CD4-positive, alpha-beta T cell treated with Interleukin-2 at 100 ng/mL for 4 hours (primary cell): Measurements from ENCODE around the gene XRN1.
"Not testable (repeated sequence)": the region's sequence is repeated elsewhere in the genome, so short reads cannot be mapped to it uniquely, and the experiment has no call there.

Experiments
- DNase-seq: peaks from one replicate; pipeline ENCODE4 v3.0.0-alpha.2; 2020; ENCODE audit warnings: low spot score

XRN1 gene

DNA sequence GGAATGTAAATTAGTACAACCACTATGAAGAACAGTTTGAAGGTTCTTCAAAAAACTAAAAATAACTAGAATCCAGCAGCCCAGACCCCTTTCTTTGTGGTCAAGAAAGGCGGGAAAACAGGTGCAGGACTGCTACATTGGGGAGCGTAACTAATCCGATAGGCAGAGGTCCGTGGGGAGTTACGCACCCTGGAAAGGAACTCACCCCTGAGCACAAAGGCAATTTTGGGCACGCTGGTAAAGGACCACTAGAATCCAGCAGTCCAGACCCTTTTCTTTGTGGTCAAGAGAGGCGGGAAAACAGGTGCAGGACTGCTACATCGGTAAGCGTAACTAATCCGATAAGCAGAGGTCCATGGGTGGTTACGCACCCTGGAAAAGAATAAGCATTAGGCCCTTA, 9.7 kb downstream of the XRN1 start:
- not testable (repeated sequence) for DNase-seq

DNA sequence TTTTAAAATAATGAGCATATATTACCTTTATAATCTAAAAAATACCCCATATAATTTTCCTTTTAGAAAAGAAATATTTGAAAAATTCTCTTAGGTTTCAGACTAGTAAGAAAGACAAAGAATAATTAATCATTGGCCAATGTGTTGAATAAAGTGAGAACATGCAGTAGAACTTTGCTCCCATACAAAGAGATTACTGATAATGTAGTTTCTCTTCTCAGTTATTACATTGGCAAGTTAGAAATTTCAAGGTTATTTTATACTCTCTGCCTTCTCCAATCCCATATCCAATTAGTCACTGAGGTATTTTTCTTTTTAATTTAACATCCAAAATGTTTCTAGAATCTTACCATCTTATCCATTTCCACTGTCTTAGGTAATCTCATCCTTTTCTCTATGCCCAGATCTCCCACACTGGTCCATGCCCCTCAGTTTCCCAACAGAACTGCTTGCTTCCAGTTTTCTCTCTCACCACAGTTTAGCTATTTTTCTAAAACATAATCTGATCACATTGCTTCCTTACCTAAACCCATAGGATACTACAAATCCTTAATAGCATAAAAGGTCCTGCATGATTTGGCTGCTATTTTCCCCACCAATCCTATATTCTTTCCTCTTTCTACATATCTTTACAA, 10.8 kb downstream of the XRN1 start:
- no peak for DNase-seq

DNA sequence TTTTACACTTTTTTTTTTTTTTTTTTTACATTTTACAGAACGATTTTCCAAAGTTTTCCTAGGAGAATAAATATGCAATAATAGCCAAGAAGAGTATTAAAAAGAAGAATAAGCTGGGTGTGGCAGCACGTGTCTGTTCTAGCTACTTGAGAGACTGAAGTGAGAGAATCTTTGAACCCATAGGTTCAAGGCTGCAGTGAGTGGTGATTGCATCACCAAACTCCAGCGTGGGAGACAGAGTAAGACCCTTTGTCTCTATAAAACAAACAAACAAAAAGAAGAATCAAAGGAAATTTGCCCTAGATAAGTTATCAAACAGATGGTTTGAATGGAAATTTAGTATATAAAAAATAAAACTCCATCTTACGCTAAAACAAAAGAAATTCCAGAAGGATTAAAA, 13.3 kb downstream of the XRN1 start:
- no peak for DNase-seq

DNA sequence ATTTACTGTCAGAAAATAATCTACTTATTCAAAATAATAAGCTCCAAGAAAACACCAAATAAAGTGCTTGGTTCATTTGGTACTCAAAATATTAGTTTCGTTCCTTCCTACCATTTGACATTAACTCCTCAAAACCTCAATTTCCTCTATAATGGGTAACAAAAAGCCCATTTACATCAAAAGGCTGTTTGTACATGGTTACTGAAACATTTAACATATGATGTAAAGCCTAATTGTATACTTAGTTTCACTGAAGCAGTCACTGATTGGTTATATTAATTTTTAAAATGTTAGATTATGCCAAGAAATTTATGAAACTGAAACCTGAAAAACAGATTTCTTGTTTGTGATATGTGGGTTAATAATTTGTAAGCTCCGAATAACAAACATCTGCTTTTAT, 14.7 kb downstream of the XRN1 start:
- no peak for DNase-seq

DNA sequence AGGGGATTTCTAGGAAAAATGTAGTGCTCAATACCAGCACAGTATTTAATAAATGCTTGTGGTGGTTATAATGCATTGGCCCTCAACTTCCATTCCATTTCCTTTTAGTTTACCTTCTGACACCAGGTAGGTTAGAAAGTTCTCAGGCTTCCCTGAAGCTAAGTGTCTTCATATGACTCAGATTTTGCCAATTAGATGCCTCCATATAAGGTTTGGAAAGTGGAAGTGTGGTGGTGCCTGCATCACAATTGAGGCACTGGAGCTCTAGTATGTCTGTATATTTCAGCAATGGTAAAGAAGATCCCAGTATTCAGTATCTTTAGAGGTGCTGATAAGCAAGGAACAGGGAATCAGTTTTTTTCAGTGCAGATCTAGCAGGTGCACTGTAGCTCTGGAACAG, 18.3 kb downstream of the XRN1 start:
- no peak for DNase-seq

DNA sequence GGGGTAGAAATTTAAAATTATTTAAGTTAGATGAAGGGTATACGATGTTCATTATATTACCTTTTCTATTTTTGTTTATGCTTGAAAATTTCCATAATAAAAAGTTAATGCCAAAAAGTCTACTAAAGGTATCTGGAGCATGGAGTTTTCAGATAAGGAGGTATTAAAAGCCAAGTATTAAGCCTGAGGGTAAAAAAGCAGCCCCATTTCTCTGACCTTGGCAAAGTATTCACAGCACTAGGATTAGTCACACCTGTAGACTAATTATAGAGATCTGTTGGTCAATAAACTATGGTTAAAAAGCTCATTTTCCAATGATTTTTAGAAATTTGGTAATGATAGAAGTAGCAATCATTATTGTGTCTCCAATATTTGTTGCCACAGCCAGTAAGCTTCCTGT, 23.1 kb downstream of the XRN1 start:
- DNase-seq, result no peak

DNA sequence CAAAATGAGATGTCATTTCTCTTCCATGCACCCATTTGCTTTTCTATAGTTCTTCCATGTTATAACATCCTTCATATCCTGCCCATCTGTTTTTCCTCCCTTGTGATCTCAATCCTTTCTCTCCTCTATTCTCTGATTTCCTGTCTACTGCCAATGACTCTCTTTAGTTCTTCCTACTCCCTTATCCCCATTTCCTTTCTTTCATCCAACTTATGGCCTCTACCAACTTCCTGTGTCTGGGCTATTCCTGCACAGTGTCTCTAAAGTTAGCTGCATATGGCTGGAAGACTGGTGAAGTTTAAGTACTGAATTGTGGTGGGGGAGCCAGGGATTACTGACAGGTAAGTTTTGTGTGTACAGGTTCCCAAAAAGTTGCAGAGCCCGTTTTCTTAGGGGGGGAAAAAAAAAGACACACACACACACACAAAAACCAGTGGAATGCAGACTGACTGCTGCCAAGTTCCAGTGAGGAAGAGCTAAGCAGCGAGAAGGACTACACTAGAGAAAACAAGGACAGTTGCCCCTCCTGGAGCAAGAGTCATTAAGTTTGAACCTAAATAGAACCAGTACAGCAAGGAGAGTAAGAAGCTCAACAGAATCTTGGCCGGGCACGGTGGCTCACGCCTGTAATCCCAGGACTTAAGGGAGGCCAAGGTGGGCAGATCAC, 28.8 kb downstream of the XRN1 start:
- DNase-seq, result no peak

DNA sequence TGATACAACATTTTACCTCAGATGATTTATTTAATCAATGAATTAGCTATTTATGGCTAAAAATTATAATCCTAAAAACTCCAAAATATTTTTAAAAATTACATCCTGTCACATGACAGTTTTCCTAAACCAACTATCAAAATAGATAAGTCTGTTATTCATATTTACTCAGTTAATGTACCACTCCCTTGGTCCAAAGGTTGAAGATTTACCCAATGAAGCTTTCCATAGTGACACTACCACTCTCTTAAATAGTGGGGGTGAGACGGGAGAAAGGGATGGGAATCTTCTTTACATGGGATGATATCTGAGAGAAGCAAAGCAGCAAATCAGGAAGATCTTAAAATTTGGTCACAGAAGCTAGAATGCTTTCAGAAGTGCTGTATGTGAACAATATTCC, 30.5 kb downstream of the XRN1 start:
- DNase-seq, result no peak

DNA sequence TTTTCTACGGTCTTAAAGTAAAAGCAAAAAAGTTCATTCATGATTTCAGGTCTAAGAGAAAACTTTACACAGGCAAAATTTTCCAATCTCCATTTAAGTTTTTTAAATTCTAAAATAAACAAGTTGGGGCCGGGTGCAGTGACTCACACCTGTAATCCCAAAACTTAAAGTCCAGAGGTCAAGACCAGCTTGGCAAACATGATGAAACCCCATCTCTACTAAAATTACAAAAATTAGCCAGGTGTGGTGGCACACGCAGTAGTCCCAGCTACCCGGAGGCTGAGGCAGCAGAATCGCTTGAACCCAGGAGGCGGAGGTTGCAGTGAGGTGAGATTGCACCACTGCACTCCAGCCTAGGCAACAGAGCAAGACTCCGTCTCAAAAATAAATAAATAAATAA, 47.3 kb downstream of the XRN1 start:
- DNase-seq, result not testable (repeated sequence)

DNA sequence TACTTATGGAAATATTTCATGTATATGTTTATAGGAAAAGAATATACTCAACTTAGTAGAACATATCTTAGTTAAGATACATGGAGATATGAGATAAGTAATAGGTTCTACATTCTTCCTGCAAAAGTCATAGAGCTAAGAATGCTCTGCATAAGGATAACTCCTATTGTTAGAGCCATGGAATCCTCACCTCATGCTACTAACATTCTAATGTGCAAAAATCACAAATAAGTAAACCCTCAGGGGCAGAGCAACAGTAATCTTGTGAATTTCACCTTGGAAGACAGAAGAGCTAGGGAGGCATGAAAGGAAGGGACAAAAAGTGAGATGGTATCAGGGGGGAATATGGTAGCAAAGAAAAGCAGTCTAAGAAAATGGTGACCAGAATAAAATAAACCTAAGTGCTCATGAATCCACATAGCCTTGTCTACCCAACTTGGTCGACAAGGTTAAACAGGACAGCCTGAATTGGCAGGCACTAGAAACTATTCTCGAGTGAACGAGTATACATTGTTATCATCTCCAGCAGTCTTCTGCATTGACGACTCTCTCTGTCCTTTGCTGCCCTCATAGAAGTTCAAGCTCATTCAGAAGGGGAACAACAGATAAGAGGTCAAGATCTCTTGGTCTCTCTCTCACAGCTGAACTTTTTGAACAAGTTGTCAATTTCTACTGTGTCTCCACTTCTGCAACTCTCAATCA, 52.8 kb downstream of the XRN1 start:
- DNase-seq, result no peak

DNA sequence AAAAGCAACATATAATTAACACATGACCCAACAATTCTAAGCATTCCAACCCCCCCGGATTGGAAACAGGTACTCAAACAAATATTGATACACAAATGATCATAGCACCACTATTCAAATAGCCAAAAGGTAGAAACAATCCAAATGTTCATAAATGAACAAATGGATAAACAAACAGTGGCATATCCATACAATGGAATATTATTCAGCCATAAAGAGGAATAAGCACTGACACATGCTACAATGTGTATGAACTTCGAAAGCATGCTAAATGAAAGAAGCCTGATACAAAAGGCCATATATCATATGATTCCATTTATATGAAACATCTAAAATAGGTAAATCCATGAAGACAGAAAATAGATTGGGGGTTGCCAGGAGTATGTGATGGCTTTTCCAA, 62.8 kb downstream of the XRN1 start:
- DNase-seq, result no peak

DNA sequence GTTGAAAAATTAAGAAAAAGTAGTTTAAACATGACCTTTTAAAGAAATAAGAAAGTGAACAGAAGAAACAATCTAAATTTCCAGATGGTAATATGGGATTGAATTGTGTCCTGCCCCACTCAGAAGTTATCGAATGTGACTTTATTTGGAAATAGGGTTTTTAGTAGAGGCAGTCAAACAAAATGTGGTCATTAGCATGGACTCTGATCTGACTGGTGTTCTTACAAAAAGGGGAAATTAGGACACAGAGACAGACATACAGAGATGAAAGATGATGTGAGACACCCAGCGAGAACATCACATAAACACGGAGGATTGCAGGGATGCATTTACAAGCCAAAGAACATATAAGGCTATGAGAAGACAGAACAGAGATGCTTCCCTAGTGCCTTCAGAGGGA, 73.2 kb downstream of the XRN1 start:
- DNase-seq, result no peak

DNA sequence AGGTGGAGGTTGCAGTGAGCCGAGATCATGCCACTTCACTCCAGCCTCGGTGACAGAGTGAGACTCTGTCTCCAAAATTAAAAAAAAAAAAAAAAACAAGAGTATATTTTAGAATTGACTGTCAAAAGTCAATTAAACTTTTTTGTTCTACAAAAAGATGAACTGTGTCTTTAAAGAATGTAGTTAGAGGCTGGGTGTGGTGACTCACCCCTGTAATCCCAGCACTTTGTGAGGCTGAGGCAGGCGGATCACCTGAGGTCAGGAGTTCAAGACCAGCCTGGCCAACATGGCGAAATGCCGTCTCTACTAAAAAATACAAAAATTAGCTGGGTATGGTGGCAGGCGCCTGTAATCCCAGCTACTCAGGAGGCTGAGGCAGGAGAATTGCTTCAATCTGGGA, 78.3 kb downstream of the XRN1 start:
- DNase-seq, result not testable (repeated sequence)

DNA sequence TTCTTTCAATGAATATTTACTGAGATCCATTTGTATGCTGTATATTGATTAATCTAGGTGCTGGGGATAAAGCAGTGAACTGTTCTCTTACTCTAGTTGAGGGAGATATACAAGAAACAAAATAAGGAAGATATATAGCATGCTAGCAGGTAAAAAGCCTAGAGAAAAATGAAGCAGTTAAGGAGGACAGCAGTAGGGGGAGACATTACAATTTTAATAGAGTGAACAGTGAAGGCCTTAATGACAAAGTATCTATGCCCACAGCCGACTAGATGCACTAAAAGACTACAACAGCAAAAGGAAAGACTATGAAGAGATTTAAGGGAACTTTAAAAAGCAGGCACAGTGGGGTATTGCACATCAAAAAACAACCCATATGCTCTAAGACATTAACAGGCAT, 81.4 kb downstream of the XRN1 start:
- no peak for DNase-seq

DNA sequence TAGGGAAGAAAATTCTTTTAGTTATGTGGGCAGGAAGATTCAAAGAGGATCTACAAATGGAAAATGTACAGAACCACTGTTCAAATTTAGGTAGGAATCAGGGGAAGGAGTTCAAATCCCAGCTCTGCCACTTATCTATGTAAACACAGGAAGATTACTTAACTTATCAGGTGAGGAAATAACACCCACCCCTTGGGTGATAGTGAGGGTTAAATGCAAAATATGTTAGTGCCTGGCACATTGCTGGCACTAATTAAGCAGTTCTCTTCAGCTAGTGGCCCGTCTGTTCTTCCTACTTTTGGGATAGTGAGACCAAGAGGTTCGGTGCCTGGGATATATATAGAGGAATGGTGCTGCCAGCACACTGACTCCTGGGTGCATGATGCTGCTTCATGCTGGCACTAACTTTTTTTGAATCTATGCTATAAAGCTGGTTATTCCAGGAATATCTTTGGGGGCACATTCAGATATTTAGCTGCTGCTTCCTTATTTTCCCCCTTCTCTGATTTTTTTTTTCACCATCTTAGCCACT, 83.8 kb downstream of the XRN1 start:
- DNase-seq, result no peak

DNA sequence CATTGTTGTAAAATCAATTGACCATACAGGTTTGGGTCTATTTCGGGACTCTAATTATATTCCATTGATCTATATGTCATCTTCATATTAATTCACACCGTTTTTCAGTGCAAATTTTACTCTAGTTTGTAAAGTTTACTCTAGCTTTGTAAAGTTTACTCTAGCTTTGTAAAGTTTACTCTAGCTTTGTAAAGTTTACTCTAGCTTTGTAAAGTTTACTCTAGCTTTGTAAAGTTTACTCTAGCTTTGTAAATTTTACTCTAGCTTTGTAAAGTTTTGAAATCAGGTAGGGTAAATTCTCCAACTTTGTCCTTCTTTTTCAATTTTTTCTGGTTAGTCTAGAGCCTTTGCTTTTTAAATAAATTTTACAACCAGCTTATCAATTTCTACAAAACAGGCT, 84.4 kb downstream of the XRN1 start:
- DNase-seq, result not testable (repeated sequence)

DNA sequence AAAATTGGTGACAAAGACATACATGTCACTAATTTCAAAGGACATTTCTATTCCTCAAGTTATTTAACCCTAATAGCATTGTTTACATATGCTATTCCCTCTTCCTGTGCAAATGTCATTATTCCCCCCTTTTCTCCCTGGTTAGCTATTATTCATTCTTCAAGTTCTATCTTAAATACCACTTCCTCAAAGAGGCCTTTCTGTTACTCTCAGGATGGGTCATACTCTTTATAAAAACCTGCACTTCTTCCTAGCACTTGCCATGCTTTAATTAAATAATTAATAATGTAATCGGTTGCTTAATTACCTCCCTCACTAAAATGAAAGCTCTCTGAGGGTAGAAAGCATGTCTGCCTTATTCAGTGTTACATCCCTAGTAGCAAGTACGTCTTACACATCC, 88.5 kb downstream of the XRN1 start:
- no peak for DNase-seq

DNA sequence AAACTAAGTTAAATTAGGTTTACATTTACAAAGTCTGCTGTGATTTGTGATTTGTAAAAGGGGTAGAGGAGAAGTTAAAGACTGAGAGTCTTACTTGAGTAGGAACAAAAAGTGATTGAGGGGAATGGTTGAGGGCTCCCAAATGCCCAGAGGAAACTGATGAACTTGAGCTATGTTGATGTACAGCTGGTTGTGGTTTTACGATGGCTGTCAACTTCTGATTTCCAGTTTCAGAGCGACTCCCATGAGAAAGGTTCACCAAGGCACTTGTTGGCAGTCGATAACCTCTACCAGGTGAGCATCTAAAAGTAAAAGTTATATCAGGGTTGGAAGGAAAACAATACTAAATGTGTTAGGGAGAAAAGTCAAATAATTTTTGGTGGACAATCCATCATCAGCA, 91.0 kb downstream of the XRN1 start:
- no peak for DNase-seq

DNA sequence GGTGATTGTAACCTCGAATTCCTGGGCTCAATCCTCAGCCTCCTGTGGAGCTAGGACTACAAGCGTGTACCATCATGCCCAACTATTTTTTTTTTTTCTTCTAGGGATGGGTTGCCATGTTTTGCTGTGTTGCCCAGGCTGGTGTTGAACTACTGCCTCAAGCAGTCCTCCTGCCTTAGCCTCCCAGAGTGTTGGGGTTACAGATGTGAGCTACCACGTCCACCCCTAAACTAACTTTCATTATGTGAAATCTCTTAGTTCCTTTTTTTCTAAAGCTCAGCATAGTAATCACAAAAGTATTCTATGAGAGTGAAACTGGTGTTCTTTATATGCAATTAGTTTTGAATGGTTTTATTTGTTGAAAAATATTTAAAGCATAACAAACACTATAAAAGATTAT, 92.1 kb downstream of the XRN1 start:
- no peak for DNase-seq

DNA sequence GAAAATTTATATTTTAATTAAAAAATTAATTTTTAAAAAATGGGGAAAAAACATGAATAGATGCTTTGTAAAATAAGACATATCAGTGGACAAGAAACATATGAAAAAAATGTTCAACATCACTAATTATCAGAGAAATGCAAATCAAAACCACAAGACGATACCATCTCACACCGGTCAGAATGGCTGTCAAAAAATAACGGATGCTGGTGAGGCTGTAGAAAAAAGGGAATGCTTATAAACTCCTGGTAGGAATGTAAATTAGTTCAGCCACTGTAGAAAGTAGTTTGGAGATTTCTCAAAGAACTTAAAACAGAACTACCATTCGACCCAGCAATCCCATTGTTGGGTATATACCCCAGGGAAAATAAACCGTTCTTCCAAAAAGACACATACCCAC, 93.8 kb downstream of the XRN1 start:
- no peak for DNase-seq

DNA sequence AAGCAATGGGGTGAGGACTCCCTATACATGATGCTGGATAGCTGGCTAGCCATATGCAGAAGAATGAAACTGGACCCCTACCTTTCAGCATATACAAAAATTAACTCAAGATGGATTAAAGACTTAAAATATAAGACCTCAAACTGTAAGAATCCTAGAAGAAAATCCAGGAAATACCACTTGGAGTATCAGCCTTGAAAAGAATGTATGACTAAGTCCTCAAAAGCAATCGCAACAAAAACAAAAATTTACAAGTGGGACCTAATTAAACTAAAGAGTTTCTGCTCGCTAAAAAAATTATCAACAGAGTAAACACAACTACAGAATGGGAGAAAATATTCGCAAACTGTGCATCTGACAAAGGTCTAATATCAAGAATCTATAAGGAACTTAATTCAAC, 94.3 kb downstream of the XRN1 start:
- no peak for DNase-seq

DNA sequence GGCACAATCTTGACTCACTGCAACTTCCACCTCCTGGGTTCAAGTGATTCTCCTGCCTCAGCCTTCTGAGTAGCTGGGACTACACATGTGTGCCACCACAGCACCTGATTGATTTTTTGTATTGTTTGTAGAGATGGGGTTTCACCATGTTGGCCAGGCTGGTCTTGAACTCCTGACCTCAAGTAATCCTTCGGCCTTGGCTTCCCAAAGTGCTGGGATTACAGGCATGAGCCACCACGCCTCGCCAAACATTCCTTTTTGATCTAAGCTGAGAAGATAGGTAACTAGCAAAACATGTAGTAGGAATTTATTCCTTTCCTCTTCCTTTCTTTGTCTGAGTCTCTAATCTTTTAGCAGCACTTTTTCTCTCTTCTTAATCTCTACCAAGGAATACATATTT, 95.1 kb downstream of the XRN1 start:
- DNase-seq, result not testable (repeated sequence)

DNA sequence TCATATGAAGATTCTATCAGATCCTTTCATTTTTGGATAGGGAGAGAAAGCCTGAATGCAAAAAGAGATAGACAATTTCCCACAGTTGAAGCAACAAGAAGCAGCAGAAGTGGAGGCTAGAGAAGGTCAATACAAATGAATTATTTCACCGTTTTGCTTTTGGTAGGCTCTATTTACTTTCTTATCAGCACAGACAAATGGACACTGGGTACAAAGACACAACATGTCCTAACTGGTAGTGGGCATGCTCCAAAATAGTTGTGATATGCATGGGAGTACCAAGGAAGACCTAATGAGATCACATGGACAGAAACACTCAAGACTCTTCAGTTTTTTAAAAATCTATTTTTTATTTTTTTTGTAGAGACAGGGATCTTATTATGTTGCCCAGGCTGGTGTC, 99.4 kb downstream of the XRN1 start:
- DNase-seq, result no peak
